GM21576 (cell line): Measurements from ENCODE around the gene C1orf146.
"Not testable (repeated sequence)": the region's sequence is repeated elsewhere in the genome, so short reads cannot be mapped to it uniquely, and the experiment has no call there.

ENCODE experiments used
- ATAC-seq: cut with Tn5 transposase; IDR thresholded peaks from one replicate; pipeline ENCODE4 v1.9.1; 2021; ENCODE audit warnings: mild to moderate bottlenecking, moderate library complexity; ENCODE audit not compliant: unreplicated experiment

C1orf146 gene

DNA sequence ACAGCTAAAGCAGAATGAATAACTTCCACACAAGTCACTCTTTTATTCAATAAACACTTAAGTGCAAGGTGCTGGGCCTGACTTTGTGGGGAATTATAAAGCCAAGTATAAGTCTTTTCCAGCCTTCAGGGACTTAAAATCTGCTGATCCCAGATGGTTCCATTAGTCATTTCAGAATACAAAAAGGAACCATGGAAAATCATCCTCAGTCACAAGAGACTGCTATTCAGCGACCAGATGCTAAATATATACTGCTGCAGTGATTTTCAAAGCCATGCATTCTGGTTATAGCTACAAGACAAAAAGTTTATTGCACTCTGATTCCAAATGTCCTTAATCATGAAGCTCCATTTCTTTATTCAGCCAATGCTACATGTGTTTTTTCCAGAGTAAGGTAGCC is 55.3 kb downstream of the C1orf146 start:
- ATAC-seq = no peak

DNA sequence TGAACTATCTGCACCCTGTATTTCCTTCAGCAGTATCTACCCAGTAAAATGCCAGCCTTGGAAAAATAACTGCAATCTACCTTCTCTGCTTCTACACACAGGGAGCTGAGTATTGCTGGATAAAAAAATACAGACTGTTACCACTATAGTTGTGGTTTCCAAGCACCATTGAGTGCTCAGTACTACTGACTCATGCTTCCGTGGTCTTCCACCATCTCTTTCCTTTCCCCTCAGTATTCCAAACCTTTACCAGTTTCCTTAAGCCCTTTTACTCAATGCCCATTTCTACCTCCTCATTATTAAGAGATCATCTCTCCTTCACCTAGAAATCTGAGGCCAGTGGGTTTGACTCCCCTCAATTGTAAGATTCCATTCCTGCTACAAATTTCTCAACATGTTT is 57.2 kb downstream of the C1orf146 start:
- ATAC-seq = no peak

DNA sequence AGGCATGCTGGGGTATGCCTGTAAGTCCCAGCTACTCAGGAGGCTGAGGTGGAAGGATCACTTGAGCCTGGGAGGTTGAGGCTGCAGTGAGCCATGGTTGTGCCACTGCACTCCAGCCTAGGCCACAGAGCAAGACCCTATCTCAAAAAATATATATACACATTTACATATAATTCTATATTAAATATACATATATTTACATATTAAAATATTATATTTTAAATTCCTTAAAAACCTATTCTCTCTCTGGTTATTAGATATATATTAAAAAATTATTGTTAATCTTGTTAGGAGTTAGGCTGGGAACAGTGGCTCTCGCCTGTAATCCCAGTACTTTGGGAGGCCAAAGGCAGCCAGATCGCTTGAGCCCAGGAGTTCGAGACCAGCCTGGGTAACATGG is 58.4 kb downstream of the C1orf146 start:
- ATAC-seq = no peak

DNA sequence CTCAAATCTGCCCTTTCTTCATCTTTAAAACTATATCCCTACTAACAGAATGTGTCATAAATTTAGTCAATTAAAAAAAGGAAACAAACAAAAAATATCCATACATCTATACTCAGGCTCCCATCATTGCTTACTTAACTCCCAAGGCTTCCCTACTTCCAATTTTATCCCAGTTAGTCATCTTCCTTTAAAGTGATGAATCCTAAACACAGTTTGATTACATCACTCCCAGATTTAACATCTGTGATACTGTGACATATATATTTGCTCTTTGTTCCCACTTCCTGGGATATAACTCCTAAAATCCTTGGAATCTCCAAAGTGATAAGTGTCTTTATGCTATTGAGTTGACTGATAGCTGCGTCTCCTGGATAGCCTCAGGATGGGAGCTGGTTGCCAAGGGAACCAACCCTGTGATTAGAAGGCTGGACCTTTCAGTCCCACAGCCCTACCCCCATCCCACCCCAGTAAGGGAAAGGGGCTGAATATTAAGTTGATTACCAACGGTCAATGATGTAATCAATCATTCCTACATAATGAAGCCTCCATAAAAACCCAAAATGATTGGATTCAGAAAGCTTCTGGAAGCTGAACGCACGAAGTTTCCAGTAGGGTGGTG is 59.5 kb downstream of the C1orf146 start:
- ATAC-seq = no peak

DNA sequence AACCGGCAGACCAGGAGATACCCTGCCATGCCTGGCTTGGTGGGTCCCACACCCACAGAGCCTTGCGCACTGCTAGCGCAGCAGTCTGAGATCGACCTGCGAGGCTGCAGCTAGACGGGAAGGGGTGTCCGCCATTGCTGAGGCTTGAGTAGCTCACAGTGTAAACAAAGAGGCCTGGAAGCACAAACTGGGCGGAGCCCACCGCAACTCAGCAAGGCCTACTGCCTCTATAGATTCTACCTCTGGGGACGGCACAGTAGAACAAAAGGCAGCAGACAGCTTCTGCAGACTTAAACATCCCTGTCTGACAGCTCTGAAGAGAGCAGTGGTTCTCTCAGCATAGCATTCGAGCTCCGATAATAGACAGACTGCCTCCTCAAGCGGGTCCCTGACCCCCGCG is 62.1 kb downstream of the C1orf146 start:
- ATAC-seq = not testable (repeated sequence)

DNA sequence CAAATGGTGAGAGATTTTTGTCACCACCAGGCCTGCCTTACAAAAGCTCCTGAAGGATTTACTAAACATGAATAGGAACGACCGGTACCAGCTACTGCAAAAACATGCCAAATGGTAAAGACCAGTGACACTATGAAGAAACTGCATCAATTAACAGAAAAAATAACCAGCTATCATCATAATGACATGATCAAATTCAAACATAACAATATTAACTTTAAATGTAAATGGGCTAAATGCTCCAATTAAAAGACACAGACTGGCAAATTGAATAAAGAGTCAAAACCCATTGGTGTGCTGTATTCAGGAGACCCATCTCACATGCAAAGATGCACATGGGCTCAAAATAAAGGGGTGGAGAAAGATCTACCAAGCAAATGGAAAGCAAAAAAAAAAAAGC is 63.7 kb downstream of the C1orf146 start:
- not testable (repeated sequence) for ATAC-seq

DNA sequence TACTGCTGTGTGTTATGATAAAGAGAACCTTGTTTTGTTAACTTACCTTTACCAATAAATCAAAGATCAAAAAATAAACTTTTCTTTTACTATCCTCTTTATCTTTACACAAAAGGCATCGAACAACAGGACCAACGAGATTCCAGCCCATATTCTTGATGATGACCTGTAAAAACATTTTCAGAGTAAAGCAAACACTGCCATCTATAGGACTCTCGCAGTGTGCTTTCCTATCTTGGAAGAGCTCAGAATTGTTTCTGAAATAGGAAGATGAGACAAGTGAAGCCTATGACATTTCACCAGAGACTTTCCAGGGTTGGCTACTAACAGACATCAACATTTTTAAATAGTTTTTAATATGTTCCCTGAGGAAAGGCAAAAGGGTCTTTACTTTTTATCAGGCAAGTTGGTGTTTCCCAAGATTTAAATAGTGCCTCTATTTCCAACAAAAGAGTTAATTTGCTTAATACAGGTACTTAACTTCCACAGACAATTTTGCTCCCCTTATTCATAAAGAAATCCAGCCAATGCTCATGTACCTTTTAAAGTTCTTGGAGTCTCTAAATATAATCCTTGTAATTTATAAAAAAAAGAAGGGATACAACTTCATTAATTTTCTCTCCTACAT is 73.8 kb downstream of the C1orf146 start:
- no peak for ATAC-seq
